Measurements from ENCODE around the gene CLEC4G. TPM values are rescaled to one million over a fixed set of nuclear protein-coding genes. Genes with fewer than 3 reads are reported as not detected.

CLEC4G gene
- total RNA-seq, 1 donor from 2014 or later = 0.55 TPM

DNA sequence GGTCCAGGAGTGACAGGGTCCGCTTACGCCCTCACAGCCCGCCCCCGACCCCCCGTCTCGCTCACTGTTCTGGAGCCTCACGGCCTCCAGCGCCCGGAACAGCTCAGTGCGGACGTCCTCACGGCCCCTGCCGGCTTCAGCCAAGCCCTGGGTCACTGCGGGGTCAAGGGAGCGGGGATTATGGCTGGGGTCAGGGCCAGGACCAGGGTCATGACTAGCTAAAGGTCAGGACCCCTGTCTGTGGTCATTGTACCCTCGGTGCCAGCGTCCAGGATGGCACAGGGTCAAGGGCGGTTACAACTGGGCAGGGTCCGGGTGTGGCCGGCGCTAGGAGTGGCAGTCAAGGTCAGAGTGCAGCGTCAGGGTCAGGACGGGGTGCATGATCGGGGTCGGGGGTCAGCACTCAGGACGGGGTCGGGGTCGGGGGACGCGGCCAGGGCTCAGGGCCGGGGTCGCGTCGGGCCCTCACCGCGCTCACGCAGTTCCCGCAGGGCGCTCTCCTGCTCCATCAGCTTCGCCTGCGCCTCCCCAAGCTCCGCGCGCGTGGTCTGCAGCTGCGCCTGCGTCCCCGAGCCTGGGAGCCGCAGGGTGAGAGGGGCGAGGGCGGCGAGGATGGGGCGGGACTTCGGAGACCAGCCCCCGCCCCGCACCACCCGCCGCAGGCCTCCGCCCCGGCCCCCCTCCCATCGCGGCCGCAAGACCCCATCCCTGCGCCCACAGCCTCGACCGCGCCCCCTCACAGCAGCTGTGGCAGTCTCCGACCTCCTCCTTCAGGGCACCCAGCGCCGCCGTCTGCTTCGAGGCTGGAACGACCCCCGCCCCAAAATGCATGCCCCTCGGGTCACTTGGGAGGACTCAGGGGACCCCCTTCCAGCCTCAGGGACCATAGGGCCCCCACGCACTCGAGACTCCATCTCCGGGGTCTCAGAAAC, 1.4 kb downstream of the CLEC4G start:
- peaks cover 28% of the 10 kb centered on the region for H3K27me3 Mint-ChIP-seq
- intact Hi-C loops (cut with micrococcal nuclease) = loop anchor here (1.0 kb wide), 1 partner anchor 13 kb away; no protein-coding TSS in a partner anchor
- ATAC-seq (ENCODE audit: low read depth) = peak; percentile 35
- ChIA-PET CTCF (interaction anchor here (1.0 kb wide), 1 partner anchor 44 kb away, joined by 3 read pairs; no protein-coding TSS in a partner anchor), POLR2A (interaction anchor here (0.6 to 1.5 kb wide), 2 partner anchors 12 to 26 kb away, joined by 3 to 6 read pairs; no protein-coding TSS in a partner anchor)
- no peaks in the 10 kb centered on the region for H3K9me3 Mint-ChIP-seq
- peaks cover 38% of the 10 kb centered on the region for H3K4me1 Mint-ChIP-seq
- no peak for TF ChIP-seq CTCF (IDR thresholded peaks at IDR 0.05)
- no peak overlapping the region for H3K27ac Mint-ChIP-seq
- DNase-seq = no peak
- peak overlapping the region; percentile 70 for H3K4me3 Mint-ChIP-seq
- H3K36me3 Mint-ChIP-seq (ENCODE audit: low read depth) = no peaks in the 10 kb centered on the region

DNA sequence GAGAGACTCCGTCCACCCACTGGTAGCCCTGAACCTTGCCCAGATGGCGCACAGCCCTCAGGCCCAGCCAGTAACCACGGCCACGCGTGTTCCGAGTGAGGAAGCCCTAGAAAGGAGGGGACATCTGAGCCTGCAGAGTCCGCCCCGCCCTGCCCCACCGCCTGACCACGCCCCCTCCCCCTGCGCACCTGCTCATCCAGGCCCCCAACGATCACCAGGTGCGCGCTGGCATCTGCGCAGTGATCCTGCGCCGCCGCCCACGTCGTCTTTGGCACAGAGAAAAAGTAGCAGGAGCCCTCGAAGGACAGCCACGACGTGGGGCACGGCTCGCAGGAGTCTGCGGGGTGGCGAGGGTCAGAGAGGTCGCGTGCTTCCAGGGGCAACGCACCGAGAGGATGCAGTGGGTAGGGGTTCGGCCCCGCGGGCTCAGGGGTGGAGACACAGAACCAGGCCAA, 2.1 kb downstream of the CLEC4G start:
- Mint-ChIP-seq H3K27ac (no peak overlapping the region), H3K36me3 (ENCODE audit: low read depth) (no peaks in the 10 kb centered on the region), H3K27me3 (peaks cover 28% of the 10 kb centered on the region), H3K9me3 (no peaks in the 10 kb centered on the region), H3K4me1 (peaks cover 38% of the 10 kb centered on the region), H3K4me3 (peak overlapping the region; percentile 70)
- intact Hi-C loops (cut with micrococcal nuclease) = loop anchor here (1.0 kb wide), 1 partner anchor 13 kb away; no protein-coding TSS in a partner anchor
- DNase-seq = no peak
- peak; percentile 40 for ATAC-seq (ENCODE audit: low read depth)
- ChIA-PET POLR2A (interaction anchor here (1.5 kb wide), 1 partner anchor 13 kb away, joined by 6 read pairs; no protein-coding TSS in a partner anchor), CTCF (interaction anchor here (1.0 kb wide), 1 partner anchor 43 kb away, joined by 3 read pairs; no protein-coding TSS in a partner anchor)
- no peak for TF ChIP-seq CTCF (IDR thresholded peaks at IDR 0.05)

GRCh38 chr19:7729211-7729610, 2.7 kb downstream of the CLEC4G start:
- ATAC-seq (ENCODE audit: low read depth) = peak; percentile 52
- H3K27me3 Mint-ChIP-seq = peaks cover 28% of the 10 kb centered on the region
- peak overlapping the region; percentile 70 for H3K4me3 Mint-ChIP-seq
- peaks cover 35% of the 10 kb centered on the region for H3K4me1 Mint-ChIP-seq
- intact Hi-C loops (cut with micrococcal nuclease) = no loop called here
- TF ChIP-seq CTCF (IDR thresholded peaks at IDR 0.05) = no peak
- no peak for DNase-seq
- H3K36me3 Mint-ChIP-seq (ENCODE audit: low read depth) = no peaks in the 10 kb centered on the region
- CTCF ChIA-PET = interaction anchor here (0.6 kb wide), 1 partner anchor 78 kb away, joined by 3 read pairs; no protein-coding TSS in a partner anchor
- peak overlapping the region; percentile 53 for H3K27ac Mint-ChIP-seq
- POLR2A ChIA-PET = interaction anchor here (0.5 to 0.6 kb wide), 2 partner anchors 47 to 50 kb away, joined by 3 to 5 read pairs; no protein-coding TSS in a partner anchor
- H3K9me3 Mint-ChIP-seq = no peaks in the 10 kb centered on the region

GRCh38 chr19:7725791-7726190, 6.1 kb downstream of the CLEC4G start:
- Mint-ChIP-seq H3K9me3 (no peaks in the 10 kb centered on the region), H3K27ac (no peak overlapping the region), H3K4me3 (no peak overlapping the region), H3K36me3 (ENCODE audit: low read depth) (no peaks in the 10 kb centered on the region), H3K4me1 (peaks cover 43% of the 10 kb centered on the region), H3K27me3 (peaks cover 24% of the 10 kb centered on the region)
- intact Hi-C loops (cut with micrococcal nuclease) = no loop called here
- ATAC-seq (ENCODE audit: low read depth) (no peak), DNase-seq (no peak)
- CTCF ChIA-PET = no interaction called here
- POLR2A ChIA-PET = interaction anchor here (0.7 to 1.2 kb wide), 3 partner anchors 26 to 30 kb away, joined by 3 to 6 read pairs (median 3); no protein-coding TSS in a partner anchor
- TF ChIP-seq CTCF (IDR thresholded peaks at IDR 0.05) = no peak

Measured in activated B cell treated with CpG ODN at 0.5 μM for 24 hours (primary cell).